ENCODE results near the gene CACTIN.

DNA sequence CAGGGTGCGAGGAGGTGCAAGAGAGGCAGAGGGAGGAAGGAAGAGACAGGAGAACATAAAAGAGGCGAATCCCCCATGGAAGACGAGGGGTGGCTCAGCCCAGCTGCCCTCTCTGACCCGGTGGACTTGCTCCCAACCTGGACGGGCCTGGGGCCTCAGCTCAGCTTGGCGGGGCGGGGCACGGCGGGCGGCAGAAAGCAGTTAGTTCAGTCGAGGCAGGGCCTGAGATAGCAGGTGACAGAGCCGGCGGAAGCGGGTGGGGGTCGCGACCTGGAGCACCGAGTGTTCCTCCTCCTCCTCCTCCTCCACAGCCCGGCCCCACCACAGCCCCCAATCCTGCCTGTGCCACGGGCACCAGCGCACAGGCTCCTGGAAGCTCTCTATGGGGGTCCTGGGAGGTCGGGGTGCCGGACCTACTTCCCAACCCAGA lies 7.0 kb upstream of the CACTIN start:
- TF ChIP-seq, protein P1, sequence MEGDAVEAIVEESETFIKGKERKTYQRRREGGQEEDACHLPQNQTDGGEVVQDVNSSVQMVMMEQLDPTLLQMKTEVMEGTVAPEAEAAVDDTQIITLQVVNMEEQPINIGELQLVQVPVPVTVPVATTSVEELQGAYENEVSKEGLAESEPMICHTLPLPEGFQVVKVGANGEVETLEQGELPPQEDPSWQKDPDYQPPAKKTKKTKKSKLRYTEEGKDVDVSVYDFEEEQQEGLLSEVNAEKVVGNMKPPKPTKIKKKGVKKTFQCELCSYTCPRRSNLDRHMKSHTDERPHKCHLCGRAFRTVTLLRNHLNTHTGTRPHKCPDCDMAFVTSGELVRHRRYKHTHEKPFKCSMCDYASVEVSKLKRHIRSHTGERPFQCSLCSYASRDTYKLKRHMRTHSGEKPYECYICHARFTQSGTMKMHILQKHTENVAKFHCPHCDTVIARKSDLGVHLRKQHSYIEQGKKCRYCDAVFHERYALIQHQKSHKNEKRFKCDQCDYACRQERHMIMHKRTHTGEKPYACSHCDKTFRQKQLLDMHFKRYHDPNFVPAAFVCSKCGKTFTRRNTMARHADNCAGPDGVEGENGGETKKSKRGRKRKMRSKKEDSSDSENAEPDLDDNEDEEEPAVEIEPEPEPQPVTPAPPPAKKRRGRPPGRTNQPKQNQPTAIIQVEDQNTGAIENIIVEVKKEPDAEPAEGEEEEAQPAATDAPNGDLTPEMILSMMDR (optimal IDR thresholded peaks at IDR 0.05 in 1 of 3, IDR thresholded peaks at IDR 0.05 in 1 of 3, conservative IDR thresholded peaks at IDR 0.05 in 1 of 3; ENCODE audit: extremely low read depth in 1 of 3, insufficient read depth in 2 of 3, low read length in 3 of 3): no peak
- TF ChIP-seq EZH2 (IDR thresholded peaks at IDR 0.05; ENCODE audit: low read length): no peak
